Hepatocyte (in vitro differentiated cells): ENCODE data around the gene PHACTR2. TPM values are rescaled to one million over a fixed set of nuclear protein-coding genes. Genes with fewer than 3 reads are reported as not detected.

Experiments
- DNase-seq: peaks from one replicate; pipeline ENCODE4 v3.0.0-alpha.2; 2016; ENCODE audit warnings: low spot score
- H2AFZ ChIP-seq: fragments of 200-600 bp; sonication (generic); 2 replicates; pipeline ENCODE4 v1.6.0; 2016; ENCODE audit warnings: antibody characterized with exemption, mild to moderate bottlenecking
- H3K27ac ChIP-seq: fragments of 200-600 bp; sonication (generic); 2 replicates; pipeline ENCODE4 v1.5.1; 2016; ENCODE audit warnings: mild to moderate bottlenecking
- H3K27me3 ChIP-seq: fragments of 200-600 bp; sonication (generic); 2 replicates; pipeline ENCODE4 v1.6.1; 2016
- H3K36me3 ChIP-seq: fragments of 200-600 bp; sonication (generic); replicated peaks from 2 replicates; pipeline ENCODE4 v1.5.1; 2016; ENCODE audit warnings: low read depth; ENCODE audit not compliant: insufficient read depth
- H3K4me1 ChIP-seq: fragments of 200-600 bp; sonication (generic); 2 replicates; pipeline ENCODE4 v1.5.1; 2016; ENCODE audit warnings: mild to moderate bottlenecking, moderate library complexity; ENCODE audit not compliant: insufficient read depth
- H3K4me2 ChIP-seq: fragments of 200-600 bp; sonication (generic); 2 replicates; pipeline ENCODE4 v1.6.0; 2016
- H3K4me3 ChIP-seq: fragments of 200-600 bp; sonication (generic); 2 replicates; pipeline ENCODE4 v1.5.1; 2016; ENCODE audit warnings: mild to moderate bottlenecking
- H3K79me2 ChIP-seq: fragments of 200-600 bp; sonication (generic); 2 replicates; pipeline ENCODE4 v1.6.0; 2017; ENCODE audit warnings: mild to moderate bottlenecking
- H3K9me2 ChIP-seq: fragments of 200-600 bp; sonication (generic); replicated peaks from 2 replicates; pipeline ENCODE4 v1.6.0; 2017; ENCODE audit warnings: mild to moderate bottlenecking; ENCODE audit not compliant: insufficient read depth
- H3K9me3 ChIP-seq: fragments of 200-600 bp; sonication (generic); 2 replicates; pipeline ENCODE4 v1.5.1; 2016; ENCODE audit warnings: low read depth, mild to moderate bottlenecking
- H4K20me1 ChIP-seq: fragments of 200-600 bp; sonication (generic); 2 replicates; pipeline ENCODE4 v1.6.0; 2016; ENCODE audit warnings: mild to moderate bottlenecking; ENCODE audit not compliant: insufficient read depth, poor library complexity, severe bottlenecking
- CTCF ChIP-seq: fragments of 200-600 bp; sonication (generic); IDR thresholded peaks from 2 replicates; pipeline ENCODE4 v1.5.1; 2016; ENCODE audit warnings: antibody characterized with exemption, mild to moderate bottlenecking; ENCODE audit not compliant: poor library complexity
- EZH2 ChIP-seq: fragments of 200-600 bp; sonication (generic); IDR thresholded peaks from 2 replicates; pipeline ENCODE4 v1.6.1; 2016; ENCODE audit warnings: antibody characterized with exemption, mild to moderate bottlenecking, borderline replicate concordance
- EZH2phosphoT487 ChIP-seq: fragments of 200-600 bp; sonication (generic); IDR thresholded peaks from one replicate; pipeline ENCODE4 v1.6.1; 2018; ENCODE audit warnings: antibody characterized with exemption, mild to moderate bottlenecking, low read depth, moderate library complexity; ENCODE audit not compliant: unreplicated experiment, severe bottlenecking
- WGBS: methylation state at CpG from one replicate; pipeline ENCODE4 v1.1.6; 2016; ENCODE audit warnings: low lambda C conversion rate; ENCODE audit errors: missing lambda C conversion rate; 5-methylcytosine and 5-hydroxymethylcytosine counted together
- polyA plus RNA-seq: library from polyadenylated mRNA; unstranded; fragments of >200 nt; fragmentation: Nextera tagmentation; extraction: Ambion mirVana; gene quantifications from 2 replicates; pipeline ENCODE4 v1.2.1, GENCODE V29; 2016
- total RNA-seq: library from RNA; depleted of rRNA; stranded (reverse); fragments of >200 nt; gene quantifications from 2 replicates; pipeline ENCODE4 v1.2.3, GENCODE V29; 2014

Gene PHACTR2
- total and polyA plus RNA-seq, 2 experiments from 2014 or later, result 86.6 to 111 TPM

- Histone ChIP-seq H2AFZ (no peak overlapping the region), H3K4me2 (peak overlapping the region; percentile 40), H3K27me3 (no peaks in the 10 kb centered on the region), H3K79me2 (peaks cover 93% of the 10 kb centered on the region), H4K20me1 (peaks cover 4% of the 10 kb centered on the region), H3K4me1 (peaks cover 18% of the 10 kb centered on the region), H3K4me3 (no peak overlapping the region), H3K9me2 (no peaks in the 10 kb centered on the region), H3K36me3 (no peaks in the 10 kb centered on the region), H3K27ac (peak overlapping the region; percentile 17), H3K9me3 (no peaks in the 10 kb centered on the region)
- no peak for TF ChIP-seq EZH2
- TF ChIP-seq EZH2phosphoT487, result no peak
- no peak for TF ChIP-seq CTCF
- WGBS, result 92% methylated on average over 6 of the region's 6 CpGs
- DNase-seq, result no peak
Observed at GRCh38 chr6:143701349-143702234, 23.8 kb downstream of the PHACTR2 start.

DNA sequence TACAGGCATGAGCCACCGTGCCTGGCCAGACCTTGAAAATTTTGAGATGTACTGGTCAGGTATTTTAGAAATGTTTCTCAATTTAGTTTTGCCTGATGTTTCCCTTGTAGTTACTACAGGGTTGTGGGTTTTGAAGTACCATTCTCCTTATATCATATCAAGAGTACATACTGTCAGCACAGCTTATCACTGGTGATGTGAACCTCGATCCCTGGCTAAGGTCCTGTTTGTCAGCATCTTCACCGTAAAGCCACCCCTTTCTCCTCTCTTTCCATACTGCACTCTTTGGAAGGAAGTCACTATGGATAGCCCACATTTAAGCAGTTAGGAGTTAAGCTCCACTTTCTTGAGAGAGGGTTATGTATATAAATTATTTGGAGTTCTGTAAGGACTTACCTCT is 27.8 kb downstream of the PHACTR2 start:
- Histone ChIP-seq H3K27ac (no peak overlapping the region), H3K4me3 (no peak overlapping the region), H3K36me3 (no peaks in the 10 kb centered on the region), H4K20me1 (peaks cover 4% of the 10 kb centered on the region), H3K9me2 (no peaks in the 10 kb centered on the region), H3K27me3 (no peaks in the 10 kb centered on the region), H3K9me3 (no peaks in the 10 kb centered on the region), H3K4me2 (no peak overlapping the region), H3K4me1 (peaks cover 6% of the 10 kb centered on the region), H2AFZ (no peak overlapping the region), H3K79me2 (peaks cover 93% of the 10 kb centered on the region)
- TF ChIP-seq EZH2phosphoT487 (no peak), EZH2 (no peak), CTCF (no peak)
- WGBS, result 72% methylated on average over 3 of the region's 3 CpGs
- DNase-seq, result no peak

GRCh38 chr6:143707697-143708096 is 29.9 kb downstream of the PHACTR2 start:
- 87% methylated on average over 3 of the region's 3 CpGs for WGBS

More at GRCh38 chr6:143707697-143708096, 29.9 kb downstream of the PHACTR2 start:
- Histone ChIP-seq H3K27ac (no peak overlapping the region), H3K36me3 (no peaks in the 10 kb centered on the region), H3K4me1 (no peaks in the 10 kb centered on the region), H3K4me2 (no peak overlapping the region), H3K27me3 (no peaks in the 10 kb centered on the region), H2AFZ (no peak overlapping the region), H3K9me2 (no peaks in the 10 kb centered on the region), H4K20me1 (peaks cover 7% of the 10 kb centered on the region), H3K4me3 (no peak overlapping the region), H3K9me3 (no peaks in the 10 kb centered on the region), H3K79me2 (peaks cover 99% of the 10 kb centered on the region)
- DNase-seq, result no peak
- TF ChIP-seq CTCF (no peak), EZH2phosphoT487 (no peak), EZH2 (no peak)
